IMR-90 (cell line): ENCODE data around the gene BRINP1. TPM values are rescaled to one million over a fixed set of nuclear protein-coding genes. Genes with fewer than 3 reads are reported as not detected.

Experiments used
- ATAC-seq: fragments of 200-7000 bp; cut with Tn5 transposase; 2 replicates; pipeline ENCODE4 v1.9.1; 2020; ENCODE audit warnings: low read depth, mild to moderate bottlenecking, moderate library complexity
- BruUV-seq: library from RNA; stranded (reverse); fragments of 400-500 nt; replicated peaks from 2 replicates; lab custom pipeline; 2021; lab: Mats Ljungman, UMichigan
- CTCF ChIA-PET: fragments of 300-600 bp; formaldehyde crosslinking; extraction: SDS; loops from one replicate; lab custom pipeline; 2021; ENCODE audit warnings: antibody characterized with exemption; lab: Yijun Ruan, JAX
- POLR2A ChIA-PET: fragments of 300-600 bp; sonication (Branson Sonifier 250); formaldehyde crosslinking; loops from one replicate; lab custom pipeline; 2022; ENCODE audit warnings: antibody characterized with exemption; ENCODE audit not compliant: unreplicated experiment; lab: Charles Lee
- DNase-seq: peaks from one replicate; pipeline ENCODE4 v3.0.0; 2013
- H2AFZ ChIP-seq: replicated peaks from 2 replicates; pipeline ENCODE3; 2013; ENCODE audit warnings: low read length, mild to moderate bottlenecking; ENCODE audit not compliant: poor library complexity
- H2AK5ac ChIP-seq: 2 replicates; pipeline ENCODE4 v1.6.1; 2013; ENCODE audit warnings: low read depth, low read length, inconsistent platforms
- H2AK9ac ChIP-seq: replicated peaks from 2 replicates; pipeline ENCODE3; 2013; ENCODE audit warnings: mild to moderate bottlenecking, low read depth, low read length, moderate library complexity; ENCODE audit not compliant: poor library complexity
- H2BK120ac ChIP-seq: 2 replicates; pipeline ENCODE4 v1.6.1; 2013; ENCODE audit warnings: low read depth, low read length, inconsistent platforms
- H2BK15ac ChIP-seq: 3 replicates; pipeline ENCODE4 v1.6.1; 2013; ENCODE audit warnings: low read depth, low read length, inconsistent platforms
- H2BK20ac ChIP-seq: 2 replicates; pipeline ENCODE4 v1.6.1; 2013; ENCODE audit warnings: low read depth, mild to moderate bottlenecking, inconsistent platforms, low read length, moderate library complexity
- H2BK5ac ChIP-seq: 2 replicates; pipeline ENCODE4 v1.6.1; 2013; ENCODE audit warnings: mild to moderate bottlenecking, low read depth, low read length, inconsistent platforms; ENCODE audit not compliant: poor library complexity, severe bottlenecking
- H3K14ac ChIP-seq: replicated peaks from 2 replicates; pipeline ENCODE4 v1.6.1; 2013; ENCODE audit warnings: low read depth, low read length, inconsistent platforms
- H3K18ac ChIP-seq: 2 replicates; pipeline ENCODE4 v1.6.1; 2013; ENCODE audit warnings: low read depth, low read length, control low read depth
- H3K23ac ChIP-seq: 2 replicates; pipeline ENCODE4 v1.6.1; 2013; ENCODE audit warnings: low read depth, low read length, inconsistent platforms
- H3K27ac ChIP-seq: 2 replicates; pipeline ENCODE4 v1.5.1; 2013; ENCODE audit warnings: mild to moderate bottlenecking, control low read depth, low read length; ENCODE audit not compliant: insufficient read depth
- H3K27me3 ChIP-seq: 2 replicates; pipeline ENCODE4 v1.6.1; 2013; ENCODE audit warnings: low read length; ENCODE audit not compliant: control insufficient read depth, insufficient read depth
- H3K36me3 ChIP-seq: 2 replicates; pipeline ENCODE4 v1.6.1; 2013; ENCODE audit warnings: low read length, mixed read lengths; ENCODE audit not compliant: control insufficient read depth, insufficient read depth
- H3K4ac ChIP-seq: 2 replicates; pipeline ENCODE4 v1.6.1; 2013; ENCODE audit warnings: low read depth, low read length, inconsistent platforms
- H3K4me1 ChIP-seq: 2 replicates; pipeline ENCODE4 v1.6.1; 2013; ENCODE audit warnings: low read length, mixed read lengths; ENCODE audit not compliant: control insufficient read depth, insufficient read depth
- H3K4me2 ChIP-seq: 2 replicates; pipeline ENCODE4 v1.6.1; 2013; ENCODE audit warnings: low read depth, mild to moderate bottlenecking, control low read depth, low read length, moderate library complexity
- H3K4me3 ChIP-seq: 2 replicates; pipeline ENCODE4 v1.5.1; 2013; ENCODE audit warnings: low read depth, mild to moderate bottlenecking, control low read depth, low read length, moderate library complexity; ENCODE audit not compliant: insufficient read depth
- H3K56ac ChIP-seq: 2 replicates; pipeline ENCODE4 v1.6.1; 2013; ENCODE audit warnings: low read length, inconsistent platforms; ENCODE audit not compliant: insufficient read depth; ENCODE audit errors: extremely low read depth
- H3K79me1 ChIP-seq, 2 experiments: 2 replicates each; pipeline ENCODE4 v1.6.1; 2013; ENCODE audit warnings: low read length in 2 of 2, inconsistent platforms in 1 of 2, low read depth in 1 of 2
- H3K9ac ChIP-seq: 2 replicates; pipeline ENCODE4 v1.6.1; 2013; ENCODE audit warnings: low read depth, low read length, control low read depth
- H3K9me1 ChIP-seq: 2 replicates; pipeline ENCODE4 v1.6.1; 2013; ENCODE audit warnings: low read length, inconsistent platforms; ENCODE audit not compliant: insufficient read depth
- H3K9me3 ChIP-seq: 2 replicates; pipeline ENCODE4 v1.6.1; 2013; ENCODE audit warnings: low read length; ENCODE audit not compliant: control insufficient read depth, insufficient read depth
- H4K20me1 ChIP-seq: 2 replicates; pipeline ENCODE4 v1.6.1; 2013; ENCODE audit warnings: low read length, inconsistent platforms; ENCODE audit not compliant: insufficient read depth
- H4K5ac ChIP-seq: 2 replicates; pipeline ENCODE4 v1.6.1; 2013; ENCODE audit warnings: mild to moderate bottlenecking, low read depth, low read length, control low read depth
- H4K8ac ChIP-seq, 2 experiments: 2 replicates each; pipeline ENCODE4 v1.6.1; 2013; ENCODE audit warnings: low read depth in 2 of 2, low read length in 2 of 2, control low read depth in 1 of 2, inconsistent platforms in 1 of 2
- H4K91ac ChIP-seq: 2 replicates; pipeline ENCODE4 v1.6.1; 2013; ENCODE audit warnings: low read depth, low read length, inconsistent platforms; ENCODE audit not compliant: insufficient read depth
- BHLHE40 ChIP-seq: fragments of 150-350 bp; IDR thresholded peaks from 2 replicates; pipeline ENCODE4 v1.6.1; 2016; ENCODE audit warnings: mild to moderate bottlenecking, low read depth, low read length
- CEBPB ChIP-seq: IDR thresholded peaks from 2 replicates; pipeline ENCODE4 v1.6.1; 2012; ENCODE audit warnings: low read depth, low read length, improper control_type of control experiment
- CHD1 ChIP-seq: IDR thresholded peaks from 2 replicates; pipeline ENCODE4 v1.6.1; 2012; ENCODE audit warnings: low read depth, low read length, improper control_type of control experiment
- CTCF ChIP-seq: conservative IDR thresholded peaks from 2 replicates; pipeline ENCODE4 v1.5.1; 2012; ENCODE audit warnings: mild to moderate bottlenecking, low read depth, low read length, improper control_type of control experiment
- ELK1 ChIP-seq: fragments of 150-350 bp; IDR thresholded peaks from 2 replicates; pipeline ENCODE4 v1.6.1; 2016; ENCODE audit warnings: low read depth, mild to moderate bottlenecking, low read length, moderate library complexity, borderline replicate concordance
- FOS ChIP-seq: fragments of 150-350 bp; IDR thresholded peaks from 2 replicates; pipeline ENCODE4 v1.6.1; 2016; ENCODE audit warnings: low read depth, low read length
- MAFK ChIP-seq: IDR thresholded peaks from 2 replicates; pipeline ENCODE4 v1.6.1; 2012; ENCODE audit warnings: low read depth, low read length, improper control_type of control experiment
- MAZ ChIP-seq: IDR thresholded peaks from 2 replicates; pipeline ENCODE4 v1.6.1; 2012; ENCODE audit warnings: low read depth, mild to moderate bottlenecking, low read length, improper control_type of control experiment, moderate library complexity, borderline replicate concordance
- MXI1 ChIP-seq: IDR thresholded peaks from 2 replicates; pipeline ENCODE4 v1.6.1; 2012; ENCODE audit warnings: low read depth, mild to moderate bottlenecking, low read length, moderate library complexity, borderline replicate concordance
- NFE2L2 ChIP-seq: fragments of 150-350 bp; IDR thresholded peaks from 2 replicates; pipeline ENCODE4 v1.6.1; 2016; ENCODE audit warnings: low read depth, mild to moderate bottlenecking, low read length
- POLR2A ChIP-seq: IDR thresholded peaks from 2 replicates; pipeline ENCODE4 v1.6.1; 2012; ENCODE audit warnings: mild to moderate bottlenecking, low read depth, low read length
- RAD21 ChIP-seq: IDR thresholded peaks from 2 replicates; pipeline ENCODE4 v1.6.1; 2012; ENCODE audit warnings: low read length, improper control_type of control experiment
- RCOR1 ChIP-seq: IDR thresholded peaks from 2 replicates; pipeline ENCODE4 v1.6.1; 2012; ENCODE audit warnings: mild to moderate bottlenecking, low read length, improper control_type of control experiment; ENCODE audit not compliant: insufficient replicate concordance
- RFX5 ChIP-seq: IDR thresholded peaks from 2 replicates; pipeline ENCODE4 v1.8.0; 2012; ENCODE audit warnings: low read depth, mild to moderate bottlenecking, low read length, moderate library complexity
- SMC3 ChIP-seq: fragments of 150-350 bp; IDR thresholded peaks from 2 replicates; pipeline ENCODE4 v1.6.1; 2016; ENCODE audit warnings: low read depth, mild to moderate bottlenecking, antibody characterized with exemption, low read length, moderate library complexity
- USF2 ChIP-seq: fragments of 150-350 bp; IDR thresholded peaks from 2 replicates; pipeline ENCODE4 v1.6.1; 2017; ENCODE audit warnings: mild to moderate bottlenecking, antibody characterized with exemption, low read length, low read depth
- WGBS, 2 experiments: methylation state at CpG; one replicate each; pipeline versions ENCODE4 v1.1.5 to v1.1.7; 2013; ENCODE audit warnings: missing lambda C conversion rate in 2 of 2; ENCODE audit not compliant: insufficient read length in 1 of 2; ENCODE audit errors: extremely low coverage in 2 of 2; 5-methylcytosine and 5-hydroxymethylcytosine counted together
- dilution Hi-C: fragments of 300-500 bp; cut with HindIII; formaldehyde crosslinking; loops from one replicate; pipeline ENCODE4 v1.14.3; 2018; ENCODE audit warnings: low sequenced_read_pairs; ENCODE audit not compliant: unreplicated experiment
- in situ Hi-C: fragments of 300-500 bp; cut with MboI; formaldehyde crosslinking; loops from 3 replicates; pipeline ENCODE4 v1.14.3; 2019; ENCODE audit warnings: low sequenced_read_pairs, inconsistent platforms, mixed read lengths
- intact Hi-C: fragments of 100-400 bp; cut with micrococcal nuclease; formaldehyde crosslinking; loops from 2 replicates; pipeline ENCODE4 v1.10.0; 2022
- polyA plus RNA-seq, 3 experiments: library from polyadenylated mRNA; depleted of rRNA; stranded (reverse); fragments of >200 nt; gene quantifications; 2 replicates each; pipeline ENCODE4 v1.2.3, GENCODE V29; 2012; ENCODE audit warnings: low replicate concordance in 1 of 3
- total RNA-seq: library from RNA; depleted of rRNA; stranded (reverse); fragments of >200 nt; gene quantifications from 2 replicates; pipeline ENCODE4 v1.2.3, GENCODE V29; 2012

BRINP1 gene
- total and polyA plus RNA-seq, 2 of the 4 experiments (the other 2 are of a cell fraction) = under 0.01 TPM; not detected in 1

- POLR2A ChIA-PET = no interaction called here
- no TSS peak for BruUV-seq
- no peak overlapping the region for H3K27ac ChIP-seq
Observed at GRCh38 chr9:119148855-119149254, 220.4 kb downstream of the BRINP1 start.

More at GRCh38 chr9:119148855-119149254, 220.4 kb downstream of the BRINP1 start:
- Histone ChIP-seq H2AK5ac (no peak overlapping the region), H2AK9ac (no peak overlapping the region), H2BK5ac (no peak overlapping the region), H4K5ac (no peak overlapping the region), H3K4me1 (no peaks in the 10 kb centered on the region), H3K36me3 (no peaks in the 10 kb centered on the region), H3K9me3 (peaks cover 9% of the 10 kb centered on the region), H3K4me2 (no peak overlapping the region), H3K79me1 (no peaks in the 10 kb centered on the region), H3K27me3 (no peaks in the 10 kb centered on the region), H4K8ac (no peak overlapping the region), H2AFZ (no peak overlapping the region), H3K9ac (no peak overlapping the region), H3K9me1 (no peaks in the 10 kb centered on the region), H2BK20ac (no peak overlapping the region), H2BK120ac (no peak overlapping the region), H4K91ac (no peak overlapping the region), H3K14ac (no peak overlapping the region), H3K4me3 (no peak overlapping the region), H4K20me1 (no peaks in the 10 kb centered on the region), H3K18ac (no peak overlapping the region), H3K23ac (no peak overlapping the region), H2BK15ac (no peak overlapping the region), H3K4ac (no peak overlapping the region), H3K56ac (no peak overlapping the region)
- intact Hi-C loops (loop anchor here (10.0 kb wide), 1 partner anchor 56 kb away; no protein-coding TSS in a partner anchor), dilution Hi-C loops (no loop called here), in situ Hi-C loops (no loop called here)
- DNase-seq (no peak), ATAC-seq (no peak)
- CTCF ChIA-PET = no interaction called here
- TF ChIP-seq POLR2A = no peak
- TF ChIP-seq ELK1 = no peak
- TF ChIP-seq MAFK = no peak
- no peak for TF ChIP-seq FOS
- TF ChIP-seq RAD21 = no peak
- no peak for TF ChIP-seq BHLHE40
- no peak for TF ChIP-seq RCOR1
- TF ChIP-seq USF2 = no peak
- no peak for TF ChIP-seq SMC3
- no peak for TF ChIP-seq MAZ
- no peak for TF ChIP-seq RFX5
- no peak for TF ChIP-seq NFE2L2
- no peak for TF ChIP-seq CHD1
- TF ChIP-seq CTCF = no peak
- TF ChIP-seq CEBPB = no peak
- no peak for TF ChIP-seq MXI1
- no CpG with 5 or more reads among the region's 4 CpGs for WGBS, 2 experiments
